Thoracic aorta (tissue), 2 donors: ENCODE data around the gene PREPL. TPM values are rescaled to one million over a fixed set of nuclear protein-coding genes. Genes with fewer than 3 reads are reported as not detected.

ENCODE experiments used
- ATAC-seq: fragments of 150-250 bp; one replicate; pipeline ENCODE4 v1.8.0; 2017; ENCODE audit warnings: low read depth; ENCODE audit not compliant: insufficient number of reproducible peaks, low FRiP score
- DNase-seq: peaks from one replicate; pipeline ENCODE4 v3.0.0-alpha.2; 2020; ENCODE audit warnings: low spot score
- H3K27ac ChIP-seq, 2 donors: fragments of 200-600 bp; sonication (generic); 1 replicate in 1 of 2; 2 replicates in 1 of 2; pipeline ENCODE4 v1.5.1; 2016; ENCODE audit warnings: mild to moderate bottlenecking in 2 of 2, moderate library complexity in 2 of 2
- H3K27me3 ChIP-seq: fragments of 200-600 bp; sonication (generic); replicated peaks from 2 replicates; pipeline ENCODE4 v1.6.0; 2016; ENCODE audit warnings: mild to moderate bottlenecking; ENCODE audit not compliant: insufficient read depth
- H3K36me3 ChIP-seq: fragments of 200-600 bp; sonication (generic); one replicate; pipeline ENCODE4 v1.5.1; 2016
- H3K4me1 ChIP-seq, 2 donors: fragments of 200-600 bp; sonication (generic); 1 replicate in 1 of 2; 2 replicates in 1 of 2; pipeline versions ENCODE4 v1.5.1 to v1.6.0; 2016; ENCODE audit warnings: low read depth in 2 of 2, mild to moderate bottlenecking in 1 of 2; ENCODE audit not compliant: control insufficient read depth in 1 of 2
- H3K4me3 ChIP-seq: fragments of 200-600 bp; sonication (generic); 2 replicates; pipeline ENCODE4 v1.5.1; 2016; ENCODE audit warnings: mild to moderate bottlenecking
- H3K9me3 ChIP-seq: fragments of 200-600 bp; sonication (generic); 2 replicates; pipeline ENCODE4 v1.5.1; 2016
- total RNA-seq, 2 donors: library from RNA; depleted of rRNA; stranded (reverse); fragments of >200 nt; gene quantifications; one replicate each; pipeline versions ENCODE4 v1.1.0 to v1.2.3, GENCODE V29; 2016
- TF ChIP-seq, protein P1 (sequence below): fragments of 200-600 bp; sonication (generic); IDR thresholded peaks from one replicate; pipeline ENCODE4 v1.5.1; 2019; ENCODE audit warnings: antibody characterized with exemption

The PREPL gene
- total RNA-seq, 2 donors from 2014 or later = 56.0 to 65.2 TPM

DNA sequence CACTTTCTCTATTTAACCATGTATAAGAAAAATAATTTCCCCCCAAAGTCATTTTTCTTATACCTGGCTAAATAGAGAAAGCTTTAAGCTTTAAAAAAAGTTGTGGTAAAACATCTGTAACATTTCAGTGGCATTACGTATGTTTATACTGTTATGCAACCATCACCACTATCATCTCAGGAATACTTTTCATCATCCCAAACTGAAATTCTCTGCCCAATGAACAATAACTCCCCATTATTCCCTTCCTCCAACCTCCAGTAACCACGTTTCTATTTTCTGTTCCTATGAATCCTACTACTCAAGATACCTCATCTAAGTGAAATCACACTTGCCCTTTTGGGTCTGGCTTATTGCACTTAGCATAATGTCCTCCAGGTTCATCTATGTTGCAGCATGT is 87.7 kb downstream of the PREPL start:
- no peak for DNase-seq
- H3K4me3 ChIP-seq = no peak overlapping the region
- no peaks in the 10 kb centered on the region for H3K36me3 ChIP-seq
- H3K4me1 ChIP-seq = peaks cover 22 to 28% of the 10 kb centered on the region in 2 donors
- ATAC-seq = no peak
- H3K27ac ChIP-seq = no peak overlapping the region
- H3K27me3 ChIP-seq = no peaks in the 10 kb centered on the region
- TF ChIP-seq, protein P1, sequence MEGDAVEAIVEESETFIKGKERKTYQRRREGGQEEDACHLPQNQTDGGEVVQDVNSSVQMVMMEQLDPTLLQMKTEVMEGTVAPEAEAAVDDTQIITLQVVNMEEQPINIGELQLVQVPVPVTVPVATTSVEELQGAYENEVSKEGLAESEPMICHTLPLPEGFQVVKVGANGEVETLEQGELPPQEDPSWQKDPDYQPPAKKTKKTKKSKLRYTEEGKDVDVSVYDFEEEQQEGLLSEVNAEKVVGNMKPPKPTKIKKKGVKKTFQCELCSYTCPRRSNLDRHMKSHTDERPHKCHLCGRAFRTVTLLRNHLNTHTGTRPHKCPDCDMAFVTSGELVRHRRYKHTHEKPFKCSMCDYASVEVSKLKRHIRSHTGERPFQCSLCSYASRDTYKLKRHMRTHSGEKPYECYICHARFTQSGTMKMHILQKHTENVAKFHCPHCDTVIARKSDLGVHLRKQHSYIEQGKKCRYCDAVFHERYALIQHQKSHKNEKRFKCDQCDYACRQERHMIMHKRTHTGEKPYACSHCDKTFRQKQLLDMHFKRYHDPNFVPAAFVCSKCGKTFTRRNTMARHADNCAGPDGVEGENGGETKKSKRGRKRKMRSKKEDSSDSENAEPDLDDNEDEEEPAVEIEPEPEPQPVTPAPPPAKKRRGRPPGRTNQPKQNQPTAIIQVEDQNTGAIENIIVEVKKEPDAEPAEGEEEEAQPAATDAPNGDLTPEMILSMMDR = no peak
- no peaks in the 10 kb centered on the region for H3K9me3 ChIP-seq

- no peak overlapping the region for H3K27ac ChIP-seq
- DNase-seq (no peak), ATAC-seq (no peak)
- TF ChIP-seq, protein P1 = no peak
- H3K27me3 ChIP-seq = no peaks in the 10 kb centered on the region
- no peaks in the 10 kb centered on the region for H3K36me3 ChIP-seq
- H3K4me1 ChIP-seq = peaks cover 23 to 34% of the 10 kb centered on the region in 2 donors
- H3K9me3 ChIP-seq = no peaks in the 10 kb centered on the region
- no peak overlapping the region for H3K4me3 ChIP-seq
Observed at GRCh38 chr2:44273076-44273475, 88.2 kb downstream of the PREPL start.

DNA sequence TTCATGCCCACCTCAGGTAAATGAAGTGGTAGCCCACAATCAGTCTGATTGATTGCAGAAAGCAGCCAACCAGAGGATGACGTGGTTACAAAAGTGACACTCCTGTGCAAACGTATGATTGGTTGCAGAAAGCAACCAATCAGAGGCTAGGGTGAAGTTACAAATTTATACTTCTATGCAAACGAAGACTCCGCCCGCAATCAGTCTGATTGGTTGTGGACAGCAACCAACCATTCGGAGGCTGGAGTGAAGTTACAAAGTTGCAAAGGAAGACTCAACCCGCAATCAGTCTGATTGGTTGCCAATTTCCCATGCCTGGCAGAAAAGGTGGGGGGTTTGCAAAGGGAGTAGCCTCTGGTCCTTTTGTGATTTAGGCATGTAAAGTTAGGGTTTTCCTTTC is 90.0 kb downstream of the PREPL start:
- Histone ChIP-seq H3K9me3 (no peaks in the 10 kb centered on the region), H3K36me3 (no peaks in the 10 kb centered on the region), H3K4me3 (no peak overlapping the region), H3K27ac (peak overlapping the region in 1 of 2 donors; percentile 89), H3K27me3 (no peaks in the 10 kb centered on the region), H3K4me1 (peaks cover 30 to 43% of the 10 kb centered on the region in 2 donors)
- TF ChIP-seq, protein P1 = no peak
- DNase-seq (no peak), ATAC-seq (no peak)

GRCh38 chr2:44269831-44270230 is 91.5 kb downstream of the PREPL start:
- Histone ChIP-seq H3K27me3 (no peaks in the 10 kb centered on the region), H3K36me3 (no peaks in the 10 kb centered on the region), H3K4me3 (no peak overlapping the region), H3K27ac (peak overlapping the region; percentile 89 to 93), H3K4me1 (peaks cover 26 to 43% of the 10 kb centered on the region in 2 donors), H3K9me3 (no peaks in the 10 kb centered on the region)
- no peak for ATAC-seq
- no peak for DNase-seq
- TF ChIP-seq, protein P1 = no peak

- Histone ChIP-seq H3K27me3 (no peaks in the 10 kb centered on the region), H3K27ac (peak overlapping the region; percentile 89 to 93), H3K36me3 (no peaks in the 10 kb centered on the region), H3K4me1 (peaks cover 26 to 43% of the 10 kb centered on the region in 2 donors), H3K4me3 (peak overlapping the region; percentile 35), H3K9me3 (no peaks in the 10 kb centered on the region)
- peak; percentile 93 for ATAC-seq
- TF ChIP-seq, protein P1 = no peak
- DNase-seq = peak; percentile 47
Observed at GRCh38 chr2:44267796-44268648, 93.3 kb downstream of the PREPL start.

Other genes with a start within 250 kb of the PREPL start
- gene PPM1B, start 192.6 kb downstream of the PREPL start, total RNA-seq = 10 to 100 TPM; 69.9 to 99.3 TPM
- gene SLC3A1, start 86.0 kb downstream of the PREPL start, total RNA-seq = under 1 TPM; 0.71 to 0.81 TPM
- gene CAMKMT, start 453 bp upstream of the PREPL start, total RNA-seq = 10 to 100 TPM in 1 of 2 donors, 1 to 10 TPM in 1; 4.7 to 11.6 TPM